ENCODE results near the gene MIXL1. TPM values are rescaled to one million over a fixed set of nuclear protein-coding genes. Genes with fewer than 3 reads are reported as not detected.
A peak's percentile ranks its signal among the peaks of the same experiment; 100 is the strongest.

Gene MIXL1
- total and polyA plus RNA-seq, 2 of the 13 experiments (the other 11 are each of a cell fraction or from before 2014, with no cell fraction given), result 7.6 to 18.5 TPM

GRCh38 chr1:226217273-226217672, 6.2 kb upstream of the MIXL1 start:
- no TSS peak for BruUV-seq (replicated peaks)
- peaks cover 0 to 2% of the 10 kb centered on the region in 2 experiments; a peak in 2 of 5 replicates for H3K27me3 ChIP-seq (ENCODE audit: control insufficient read depth in 1 of 2, insufficient read depth in 2 of 2, low read length in 2 of 2)
- TF ChIP-seq ELF3 (CRISPR knock-in tag; IDR thresholded peaks at IDR 0.05) (0 out of 2 replicates have a peak, but pooled peaks have one; percentile 17), RXRB (CRISPR knock-in tag; IDR thresholded peaks at IDR 0.05; ENCODE audit: borderline replicate concordance) (no peak), ZNF292 (CRISPR knock-in tag; IDR thresholded peaks at IDR 0.05; ENCODE audit: borderline replicate concordance, low read depth) (no peak), ZMYM2 (CRISPR knock-in tag; IDR thresholded peaks at IDR 0.05) (no peak), UBTF (CRISPR knock-in tag; IDR thresholded peaks at IDR 0.05) (no peak), ADNP (CRISPR knock-in tag; IDR thresholded peaks at IDR 0.05) (no peak), ZBTB8A (CRISPR knock-in tag; IDR thresholded peaks at IDR 0.05; ENCODE audit: borderline replicate concordance, low read depth) (0 out of 2 replicates have a peak, but pooled peaks have one; percentile 34), CEBPG (CRISPR knock-in tag; IDR thresholded peaks at IDR 0.05) (no peak), SCMH1 (CRISPR knock-in tag; IDR thresholded peaks at IDR 0.05; ENCODE audit: borderline replicate concordance) (no peak), KDM3A (CRISPR knock-in tag; IDR thresholded peaks at IDR 0.05; ENCODE audit: low read depth) (no peak), ZFX (CRISPR knock-in tag; IDR thresholded peaks at IDR 0.05; ENCODE audit: low read depth) (peak; percentile 24; the same call in 1 of the 2 replicates), ZNF619 (CRISPR knock-in tag; IDR thresholded peaks at IDR 0.05) (no peak), ZNF639 (CRISPR knock-in tag; conservative IDR thresholded peaks at IDR 0.05) (no peak), ARNTL (CRISPR knock-in tag; IDR thresholded peaks at IDR 0.05) (0 out of 2 replicates have a peak, but pooled peaks have one; percentile 45), ZNF615 (CRISPR knock-in tag; IDR thresholded peaks at IDR 0.05; ENCODE audit: borderline replicate concordance) (no peak), KDM4B (CRISPR knock-in tag; IDR thresholded peaks at IDR 0.05) (no peak), ZBTB34 (CRISPR knock-in tag; IDR thresholded peaks at IDR 0.05) (no peak), PLRG1 (conservative IDR thresholded peaks at IDR 0.05) (no peak), BHLHE40 (IDR thresholded peaks at IDR 0.05; ENCODE audit: low read length) (peak; percentile 78), NR2F6 (IDR thresholded peaks at IDR 0.05) (no peak), NR2F6 (CRISPR knock-in tag; IDR thresholded peaks at IDR 0.05) (peak; percentile 41; the same call in 1 of the 2 replicates)
- no peak overlapping the region for H2AFZ ChIP-seq (ENCODE audit: low read length)
- DNase-seq (ENCODE audit: low spot score) (no peak), ATAC-seq (peak; percentile 38), FAIRE-seq (no peak)
- ChIA-PET POLR2A (no interaction called here), CTCF (ENCODE audit: low intra/inter-chr PET ratio, low total read pairs) (no interaction called here)
- no peak overlapping the region for H3K27ac ChIP-seq (ENCODE audit: extremely low read length, insufficient read depth, low read length)
- intact Hi-C loops (cut with micrococcal nuclease; ENCODE audit: unreplicated experiment) (no loop called here), in situ Hi-C loops (cut with HindIII; ENCODE audit: extremely low pct_ligation_motif_present, low pct_unique_long_range_greater_than_20kb) (no loop called here)
- no peaks in the 10 kb centered on the region for H3K36me3 ChIP-seq (replicated peaks in 1 of 2; ENCODE audit: control insufficient read depth in 1 of 2, insufficient read depth in 2 of 2, low read length in 2 of 2)
- WGBS (ENCODE audit: low lambda C conversion rate), result 16% methylated on average over 10 of the region's 10 CpGs
- H3K4me2 ChIP-seq (ENCODE audit: low read depth, low read length), result peak overlapping the region; percentile 59
- no peak overlapping the region; the same call in 1 of the 2 replicates for H3K9ac ChIP-seq (ENCODE audit: insufficient read depth, low read depth, low read length)
- peaks cover 56% of the 10 kb centered on the region for H3K4me1 ChIP-seq (ENCODE audit: insufficient read depth, low read length)
- H4K20me1 ChIP-seq (ENCODE audit: insufficient read depth, low read length), result no peaks in the 10 kb centered on the region
- H3K4me3 ChIP-seq (replicated peaks in 1 of 3; ENCODE audit: insufficient read depth in 1 of 3, low read depth in 2 of 3, low read length in 3 of 3), result peak overlapping the region in 1 of 3 experiments; percentile 29; a peak in 1 of 6 replicates
- no peaks in the 10 kb centered on the region for H3K9me3 ChIP-seq (ENCODE audit: low read length)
- no peaks in the 10 kb centered on the region for H3K79me2 ChIP-seq (ENCODE audit: insufficient read depth, low read length)
